GM18505 (cell line): ENCODE results near the gene ITPR1.

ENCODE experiments used
- ATAC-seq: cut with Tn5 transposase; IDR thresholded peaks from one replicate; pipeline ENCODE4 v1.9.1; 2021; ENCODE audit not compliant: unreplicated experiment
- POLR2A ChIP-seq: IDR thresholded peaks from 4 replicates; pipeline ENCODE4 v1.6.1; 2011; ENCODE audit warnings: borderline replicate concordance; ENCODE audit not compliant: insufficient read depth, insufficient read length; ENCODE audit errors: extremely low read depth

The ITPR1 gene

DNA sequence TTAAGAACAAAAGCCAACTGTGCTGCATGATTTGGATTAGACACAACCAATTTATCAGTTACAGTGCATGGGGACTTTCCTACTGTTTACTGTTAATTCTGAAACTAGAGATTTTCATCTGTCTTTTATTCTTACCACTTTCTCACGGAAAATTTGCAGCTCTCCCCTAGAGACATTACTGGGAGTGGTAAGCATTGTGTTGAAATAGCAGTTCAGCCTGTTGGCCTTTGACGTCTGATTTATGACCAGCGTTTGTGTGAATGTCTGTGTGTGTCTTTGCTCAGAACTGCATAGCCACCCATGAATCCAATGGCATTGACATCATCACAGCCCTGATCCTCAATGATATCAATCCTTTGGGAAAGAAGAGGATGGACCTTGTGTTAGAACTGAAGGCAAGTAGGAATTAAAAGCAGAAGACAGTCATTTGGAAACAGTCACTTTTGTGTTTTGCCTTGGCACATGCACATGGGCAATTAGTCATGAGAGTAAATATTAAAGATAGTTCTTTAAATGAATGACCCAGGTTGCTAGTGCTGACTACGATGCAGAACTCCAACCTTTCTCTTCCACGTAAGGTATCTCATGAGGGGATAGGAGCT lies 283.9 kb downstream of the ITPR1 start:
- no peak for TF ChIP-seq POLR2A
- ATAC-seq: peak; percentile 73

DNA sequence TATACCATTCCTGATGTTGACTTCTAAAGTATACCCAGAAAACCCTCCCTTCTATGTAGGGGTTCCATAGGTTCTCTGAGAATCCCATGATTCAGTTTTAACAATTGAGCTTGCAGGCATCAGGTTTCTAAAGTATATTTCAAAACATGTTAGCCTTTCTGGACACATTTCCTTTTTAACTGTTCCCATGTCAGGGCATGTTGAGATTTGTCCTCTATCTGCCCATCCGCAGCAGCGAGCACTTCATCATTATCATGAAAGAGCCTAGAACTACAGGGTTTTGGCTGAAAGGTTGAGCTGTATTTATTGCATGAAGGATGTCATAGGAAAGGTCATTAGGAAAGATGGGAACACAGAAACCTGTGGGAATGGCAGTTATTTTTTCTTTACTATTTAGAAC lies 285.0 kb downstream of the ITPR1 start:
- TF ChIP-seq POLR2A: no peak
- no peak for ATAC-seq

DNA sequence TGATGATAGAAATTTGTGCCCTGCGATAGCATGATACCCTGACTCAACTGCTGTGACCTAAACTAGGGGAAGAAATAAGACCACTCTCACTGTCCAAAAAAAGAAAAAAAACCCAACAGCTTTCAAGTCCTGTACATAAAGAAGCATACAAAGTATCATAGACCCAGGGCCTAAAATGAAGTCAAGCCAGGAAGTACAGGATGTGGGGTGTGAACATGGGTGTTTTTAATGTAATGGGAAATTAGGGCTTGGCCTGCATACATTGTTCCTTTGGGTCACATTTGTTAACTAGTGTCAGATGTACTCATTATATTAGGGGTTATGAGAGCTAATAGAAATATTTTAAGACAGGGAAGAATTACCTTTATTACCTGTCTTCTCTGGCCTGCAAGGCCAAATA lies 285.6 kb downstream of the ITPR1 start:
- no peak for TF ChIP-seq POLR2A
- no peak for ATAC-seq

DNA sequence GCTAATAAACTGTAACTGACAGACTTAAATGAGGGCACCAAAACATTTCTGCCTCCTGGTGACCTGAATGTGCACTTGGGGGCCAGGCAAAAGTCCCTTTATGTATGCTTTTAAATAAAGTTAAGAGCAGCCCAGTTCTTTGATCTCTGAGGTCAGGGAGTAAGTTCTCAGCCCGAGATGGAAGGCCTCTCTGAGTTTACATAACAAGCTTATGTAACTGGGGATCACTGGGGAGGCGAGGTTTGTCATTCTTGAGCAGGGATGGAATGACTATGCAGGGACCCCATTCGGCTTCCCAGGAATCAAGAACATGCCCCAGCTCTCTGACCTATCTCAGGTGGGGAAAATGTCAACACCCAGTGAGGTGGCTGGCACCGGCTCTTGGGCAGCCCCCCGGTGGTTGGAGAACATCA lies 287.4 kb downstream of the ITPR1 start:
- no peak for ATAC-seq
- TF ChIP-seq POLR2A: no peak

DNA sequence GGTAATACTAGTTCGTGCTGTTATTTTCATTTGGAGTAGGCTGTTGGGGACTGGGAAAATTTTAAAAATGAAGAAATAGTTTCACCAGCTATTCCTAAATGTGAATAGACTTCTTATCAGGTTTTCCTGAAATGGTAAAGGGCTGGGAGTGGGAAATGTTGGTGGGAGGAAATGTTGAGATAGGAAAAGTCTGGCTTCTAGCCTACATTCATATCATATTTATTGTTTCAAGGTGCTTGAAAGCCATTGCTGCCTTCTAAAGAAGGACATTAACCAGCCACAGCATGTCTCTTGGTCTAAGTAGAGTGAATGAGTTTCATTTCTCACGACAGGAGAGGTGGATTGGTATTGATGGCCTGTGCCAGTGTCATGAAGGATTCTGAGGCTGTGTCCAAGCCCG lies 288.9 kb downstream of the ITPR1 start:
- no peak for ATAC-seq
- TF ChIP-seq POLR2A: no peak

DNA sequence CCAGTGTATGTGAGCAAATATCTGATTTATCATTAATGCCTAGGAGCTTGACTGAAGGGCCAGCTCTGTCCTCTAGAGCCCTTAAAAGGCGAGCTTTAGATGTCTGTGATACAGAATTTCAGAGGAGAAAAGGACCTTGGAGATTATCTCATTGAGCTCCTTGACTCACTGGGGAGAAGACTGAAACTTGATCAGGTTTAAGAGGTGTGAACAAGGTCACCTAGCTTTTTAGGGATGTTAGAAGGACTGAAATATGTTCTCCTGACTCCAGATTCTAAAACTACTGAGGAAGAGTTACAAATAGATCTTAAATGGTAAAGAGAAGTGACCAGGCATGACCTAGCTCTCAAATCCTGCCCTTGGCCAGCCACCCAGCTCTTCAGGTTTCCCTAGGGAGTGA lies 292.4 kb downstream of the ITPR1 start:
- no peak for TF ChIP-seq POLR2A
- ATAC-seq: no peak

DNA sequence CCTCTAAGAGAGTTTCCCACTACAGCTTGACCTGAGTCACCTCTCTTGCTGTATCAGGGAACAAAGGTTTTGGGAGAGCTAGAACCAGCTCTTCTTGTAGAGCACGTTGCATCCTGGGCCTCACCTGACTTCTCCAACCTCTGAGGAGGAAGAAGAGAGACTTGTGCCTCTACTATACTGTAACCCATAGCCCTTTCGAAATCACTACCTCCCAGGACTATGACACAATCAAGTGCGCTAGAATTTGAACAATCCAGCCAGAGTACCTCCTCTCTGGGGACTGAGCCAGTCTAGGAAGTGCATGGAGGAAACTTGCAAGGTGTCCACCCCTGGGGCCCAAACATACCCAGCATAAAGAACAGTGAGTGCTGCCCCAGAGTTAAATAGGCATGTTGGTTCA lies 293.3 kb downstream of the ITPR1 start:
- TF ChIP-seq POLR2A: no peak
- ATAC-seq: no peak

DNA sequence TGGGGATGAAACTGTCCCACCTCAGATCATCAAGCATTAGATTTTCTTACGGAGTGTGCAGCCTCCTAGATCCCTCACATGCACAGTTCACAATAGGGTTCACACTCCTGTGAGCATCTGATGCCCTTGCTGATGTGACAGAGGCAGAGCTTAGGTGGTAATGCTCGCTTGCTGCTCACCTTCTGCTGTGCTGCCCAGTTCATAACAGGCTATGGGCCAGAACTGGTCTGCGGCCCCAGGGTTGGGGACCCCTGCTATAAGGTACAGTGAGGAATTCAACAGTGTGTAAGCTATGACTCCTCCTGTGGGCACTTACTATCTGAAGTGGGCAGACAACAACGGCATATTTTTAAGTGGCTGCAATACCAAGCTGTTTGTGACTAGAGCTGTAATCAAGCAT lies 298.2 kb downstream of the ITPR1 start:
- TF ChIP-seq POLR2A: no peak
- ATAC-seq: no peak

DNA sequence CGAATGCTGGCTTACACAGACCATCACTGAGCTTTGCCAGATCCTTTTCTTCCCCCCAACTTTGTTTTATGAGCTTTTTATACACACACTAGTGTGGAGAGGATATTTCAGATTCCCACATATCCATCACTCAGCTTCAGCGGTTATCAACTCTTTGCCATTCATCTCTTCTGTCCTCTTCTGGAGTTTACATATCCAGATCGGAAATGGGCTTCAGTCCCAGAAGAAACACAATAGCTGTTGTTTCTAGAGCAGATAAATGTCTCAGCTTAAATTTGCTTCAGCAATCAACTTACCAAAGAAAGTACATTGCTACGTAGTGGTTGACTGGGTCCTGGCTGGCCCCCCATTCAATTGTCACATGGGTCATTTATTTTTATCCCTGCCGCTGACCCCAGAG lies 300.2 kb downstream of the ITPR1 start:
- no peak for TF ChIP-seq POLR2A

DNA sequence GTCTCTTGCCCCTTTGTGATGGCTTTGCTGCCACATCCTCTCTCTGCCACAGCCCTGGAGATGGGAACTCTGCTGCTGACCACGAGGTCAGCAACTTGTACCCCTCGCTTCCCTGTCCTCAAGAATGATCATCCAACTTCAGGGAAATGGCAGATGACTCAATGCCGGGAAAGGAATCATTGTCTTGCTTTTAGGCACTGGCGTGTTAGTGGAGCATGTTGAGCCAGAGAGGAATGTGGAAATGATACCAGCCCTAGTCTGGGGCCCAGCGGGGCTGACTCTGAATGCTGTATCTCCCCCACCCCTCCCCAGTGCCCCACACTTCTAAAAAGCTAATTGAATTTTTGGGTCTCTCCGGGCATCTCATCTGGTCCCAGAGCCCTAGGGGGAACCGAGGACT lies 301.2 kb downstream of the ITPR1 start:
- no peak for ATAC-seq
- no peak for TF ChIP-seq POLR2A

More for the DNA sequence above, 300.2 kb downstream of the ITPR1 start:
- ATAC-seq: no peak

DNA sequence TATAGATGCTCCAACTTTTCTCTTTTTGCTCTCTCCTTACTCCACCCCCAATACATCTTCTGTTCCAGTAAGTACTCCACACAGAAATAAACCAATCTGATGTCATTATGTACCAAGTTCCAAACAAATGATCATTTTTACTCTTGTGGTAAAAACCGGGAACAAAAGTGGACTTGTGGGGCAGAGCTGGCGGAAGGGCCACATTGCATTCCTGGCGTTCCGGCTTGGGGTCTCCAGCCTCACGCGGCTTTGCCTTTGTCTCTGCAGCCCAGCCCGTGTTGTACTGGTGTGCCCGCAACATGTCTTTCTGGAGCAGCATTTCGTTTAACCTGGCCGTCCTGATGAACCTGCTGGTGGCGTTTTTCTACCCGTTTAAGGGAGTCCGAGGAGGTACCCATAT lies 301.6 kb downstream of the ITPR1 start:
- no peak for ATAC-seq

DNA sequence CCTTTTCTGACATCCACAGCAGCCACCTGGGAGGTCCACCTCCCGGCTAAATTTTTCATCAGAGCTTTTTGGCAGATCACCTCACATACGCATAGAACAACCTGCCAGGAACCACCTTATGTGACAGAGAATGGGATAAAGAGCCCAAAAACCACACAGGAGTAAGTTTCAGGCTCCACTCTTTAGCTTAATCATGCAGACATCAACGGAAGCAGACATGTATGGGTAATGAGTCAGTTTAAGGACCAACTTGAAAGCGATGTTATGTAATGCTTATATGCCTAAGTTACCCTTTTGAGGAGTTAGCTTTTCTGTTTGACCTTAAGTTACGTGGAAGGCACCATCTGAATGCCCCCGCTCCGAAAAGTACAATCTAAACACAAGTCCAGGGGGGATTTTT lies 302.8 kb downstream of the ITPR1 start:
- TF ChIP-seq POLR2A: no peak
- no peak for ATAC-seq

More for the DNA sequence above, 301.6 kb downstream of the ITPR1 start:
- TF ChIP-seq POLR2A: no peak

DNA sequence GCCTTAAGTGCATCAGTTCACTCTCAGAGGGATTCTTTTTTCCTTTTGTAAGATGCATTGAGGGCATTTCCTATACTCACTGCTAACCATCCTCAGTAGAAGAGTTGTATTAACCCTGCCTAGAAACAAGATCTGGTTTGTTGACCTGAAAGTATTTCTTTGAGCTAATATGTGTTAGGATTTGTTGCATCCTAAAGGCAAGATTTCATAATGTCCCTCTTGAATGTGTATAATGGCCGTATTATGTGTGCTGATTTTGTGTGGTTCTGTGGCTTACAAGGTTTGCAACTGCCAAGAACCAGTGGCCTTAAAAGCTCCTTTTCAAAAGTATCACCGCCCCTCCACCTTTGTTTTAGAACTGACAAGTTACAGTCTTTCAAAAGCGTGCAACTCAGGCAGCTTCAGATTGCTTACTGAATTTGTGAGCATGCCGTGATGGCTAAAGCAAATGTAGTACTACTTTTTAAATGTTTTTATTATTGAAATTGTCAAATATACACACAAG lies 304.1 kb downstream of the ITPR1 start:
- ATAC-seq: no peak
- no peak for TF ChIP-seq POLR2A

DNA sequence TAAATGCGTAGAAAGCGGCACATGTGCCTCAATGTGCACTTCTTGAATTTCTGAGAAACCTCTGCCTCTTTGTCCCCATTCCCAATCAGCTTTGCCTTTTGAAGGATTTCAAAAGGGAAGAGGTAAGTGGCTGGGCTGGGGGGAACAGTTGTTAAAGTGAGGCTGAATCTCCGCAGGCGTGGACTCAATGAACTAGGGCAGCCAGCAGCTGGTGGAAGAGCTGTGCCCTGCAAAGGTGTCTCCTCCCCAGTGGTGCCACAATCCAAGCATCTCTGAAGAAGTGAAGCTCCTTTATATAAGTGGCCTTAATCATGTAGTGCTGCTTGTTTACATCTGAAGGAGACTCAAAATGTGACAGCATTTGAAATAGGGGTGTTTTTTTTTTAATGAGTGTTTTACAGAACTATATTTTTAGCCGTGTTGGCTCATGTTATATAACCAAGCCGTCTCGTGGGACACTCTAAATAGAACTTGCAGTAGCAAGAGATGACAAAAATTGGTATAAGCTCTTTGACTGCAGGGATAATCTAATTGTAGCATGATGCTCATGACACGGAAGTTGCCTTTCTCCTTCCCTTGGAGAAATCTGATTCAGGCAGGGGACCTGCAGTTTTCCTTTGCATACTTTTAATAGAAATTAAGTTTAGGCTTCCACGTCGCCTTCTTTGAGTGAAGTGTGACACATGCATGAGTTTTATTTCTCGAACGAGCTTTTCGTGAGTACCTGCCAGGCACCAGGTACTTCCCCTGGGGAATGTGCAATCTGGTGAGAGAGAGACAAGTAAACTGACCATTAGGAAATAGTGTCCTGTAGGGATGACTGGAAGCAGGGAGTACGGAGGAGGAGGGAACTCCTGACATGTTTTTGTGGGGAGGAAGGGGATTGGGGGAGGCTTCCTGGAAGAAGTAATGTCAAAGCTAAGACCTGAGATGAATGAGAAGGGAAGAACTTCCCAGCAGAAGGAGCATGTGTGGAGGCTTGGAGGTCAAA lies 306.4 kb downstream of the ITPR1 start:
- TF ChIP-seq POLR2A: no peak

More for the DNA sequence above, 306.4 kb downstream of the ITPR1 start:
- no peak for ATAC-seq
